HG03432 (cell line): Measurements from ENCODE around the gene ZNF701.
"Not testable (repeated sequence)": the region's sequence is repeated elsewhere in the genome, so short reads cannot be mapped to it uniquely, and the experiment has no call there.

Experiments
- ATAC-seq: cut with Tn5 transposase; IDR thresholded peaks from one replicate; pipeline ENCODE4 v1.9.1; 2021; ENCODE audit warnings: mild to moderate bottlenecking, moderate library complexity; ENCODE audit not compliant: unreplicated experiment

Gene ZNF701

DNA sequence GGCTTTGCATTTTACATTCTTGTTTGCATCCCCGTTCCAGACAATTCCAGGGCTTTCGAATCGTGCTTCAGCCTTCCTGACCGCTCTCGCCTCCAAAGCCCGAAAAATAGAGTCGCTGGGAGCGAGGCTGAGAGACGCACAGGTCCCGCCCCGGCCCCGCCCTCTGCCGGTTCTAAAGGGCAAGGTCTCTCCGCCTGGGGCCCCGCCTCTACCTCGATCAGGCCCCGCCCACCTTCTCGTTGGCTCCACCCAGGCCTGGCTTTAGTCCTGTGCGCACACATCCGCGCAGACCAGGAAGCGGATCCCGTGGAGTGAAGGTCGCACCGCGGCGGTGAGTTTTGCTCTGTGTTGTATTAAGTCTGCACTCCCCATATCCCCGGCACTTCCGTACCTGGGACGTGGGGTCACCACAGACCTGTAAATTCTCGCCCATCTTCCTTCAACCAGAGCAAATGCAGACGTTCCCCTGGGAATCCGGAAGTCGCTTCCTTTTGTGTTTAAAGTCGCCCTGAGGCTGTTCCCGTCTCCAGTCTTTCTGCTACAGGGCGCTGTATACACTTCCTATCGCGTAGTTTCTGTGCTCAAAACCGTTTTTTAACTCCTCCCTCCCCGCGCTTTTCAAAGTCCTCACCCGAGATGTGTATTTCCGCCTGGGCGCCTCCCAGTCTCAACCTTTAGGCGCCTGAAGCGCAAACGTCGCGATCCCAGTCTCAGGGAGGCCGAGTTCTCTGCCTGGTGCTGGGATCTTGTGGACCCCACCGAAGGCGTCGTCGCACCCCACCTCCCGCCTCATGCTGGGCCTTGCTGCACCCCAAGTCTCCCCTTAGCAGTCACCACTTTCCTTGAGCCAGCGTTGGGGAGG lies at the start of gene ZNF701:
Gene ZNF701, plus strand, starts transcription at position 288 of the 862 bp plus-strand sequence. CDS start 3,861 bp downstream, outside the sequence.
- peak; percentile 91 for ATAC-seq

GRCh38 chr19:52522551-52522950 lies 47.5 kb upstream of the ZNF701 start:
- ATAC-seq: no peak

- no peak for ATAC-seq
Observed at GRCh38 chr19:52524086-52524485, 46.0 kb upstream of the ZNF701 start.

- peak; percentile 89 for ATAC-seq
Observed at GRCh38 chr19:52527134-52527955, 42.7 kb upstream of the ZNF701 start, which contains the start of gene ZNF808. ZNF808 (plus strand) TSS chr19:52527668; CDS start chr19:52543285, 15,617 bp downstream.

DNA sequence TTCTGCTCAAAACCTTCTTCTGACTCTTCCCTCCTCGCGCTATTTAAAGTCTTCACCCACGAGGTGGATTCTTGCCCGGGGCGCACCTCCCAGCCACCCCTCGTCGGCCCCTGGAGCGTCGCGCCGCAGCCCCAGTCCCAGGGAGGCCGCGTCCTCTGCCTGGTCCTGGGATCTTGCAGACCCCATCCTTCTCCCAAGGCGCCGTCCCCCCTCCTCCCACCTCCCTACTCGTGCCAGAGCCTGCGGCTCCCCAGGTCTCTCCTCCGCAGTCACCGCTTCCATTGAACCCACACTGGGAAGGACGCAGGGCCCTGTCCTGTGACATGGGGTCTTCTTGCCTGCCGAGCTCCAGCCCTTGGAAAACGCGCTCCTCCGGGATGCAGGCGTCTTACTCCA lies 42.1 kb upstream of the ZNF701 start:
- peak; percentile 21 for ATAC-seq

- ATAC-seq: no peak
Observed at GRCh38 chr19:52532480-52532879, 37.6 kb upstream of the ZNF701 start.

- no peak for ATAC-seq
Observed at GRCh38 chr19:52533901-52534300, 36.2 kb upstream of the ZNF701 start.

GRCh38 chr19:52535385-52535770 lies 34.7 kb upstream of the ZNF701 start:
- ATAC-seq: peak; percentile 2

DNA sequence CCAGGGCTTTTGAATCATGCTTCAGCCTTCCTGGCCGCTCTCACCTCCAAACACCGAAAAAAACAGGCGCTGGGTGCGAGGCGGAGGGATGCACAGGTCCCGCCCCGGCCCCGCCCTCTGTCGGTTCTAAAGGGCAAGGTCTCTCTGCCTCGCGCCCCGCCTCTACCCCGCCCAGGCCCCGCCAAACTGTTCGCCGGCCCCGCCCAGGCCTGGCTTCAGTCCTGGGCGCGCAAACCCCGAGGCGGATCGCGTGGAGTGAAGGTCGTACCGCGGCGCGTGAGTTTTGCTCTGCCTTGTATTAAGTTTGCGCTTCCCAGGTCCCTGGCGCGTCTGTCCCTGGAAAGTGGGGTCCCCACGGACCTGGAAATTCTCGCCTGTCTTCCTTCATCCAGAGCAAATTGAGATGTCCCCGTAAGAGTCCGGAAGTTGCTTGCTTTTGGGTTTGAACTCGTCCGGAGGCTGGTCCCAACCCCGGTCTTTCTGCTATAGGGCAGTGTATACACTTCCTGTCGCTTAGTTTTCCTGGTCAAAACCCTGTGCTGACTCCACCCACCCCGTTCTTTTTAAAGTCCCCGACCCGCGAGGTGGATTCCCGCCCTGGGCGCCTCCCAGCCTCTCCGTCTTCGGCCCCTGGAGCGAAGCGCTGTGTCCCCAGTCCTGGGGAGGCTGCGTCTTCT lies 34.2 kb upstream of the ZNF701 start:
- ATAC-seq: peak; percentile 88

DNA sequence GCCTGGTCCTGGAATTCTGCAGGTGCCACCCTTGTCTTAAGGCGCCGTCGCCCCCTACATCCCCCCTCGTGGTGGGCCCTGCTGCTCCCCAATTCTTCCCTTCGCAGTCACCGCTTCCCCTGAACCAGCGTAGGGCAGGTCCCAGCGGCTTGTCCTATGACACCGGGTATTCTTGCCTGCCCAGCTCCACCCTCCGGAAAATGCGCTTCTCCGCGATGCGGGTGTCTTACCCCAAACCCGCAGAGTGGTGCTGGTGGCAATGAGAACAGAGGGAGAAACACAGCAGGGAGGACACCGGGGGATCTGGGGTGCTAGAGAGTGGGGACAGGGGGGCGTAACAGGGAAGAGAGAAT lies 33.7 kb upstream of the ZNF701 start:
- peak; percentile 40 for ATAC-seq

GRCh38 chr19:52538815-52539214 lies 31.3 kb upstream of the ZNF701 start:
- not testable (repeated sequence) for ATAC-seq

- ATAC-seq: not testable (repeated sequence)
Observed at GRCh38 chr19:52541176-52541575, 28.9 kb upstream of the ZNF701 start.

DNA sequence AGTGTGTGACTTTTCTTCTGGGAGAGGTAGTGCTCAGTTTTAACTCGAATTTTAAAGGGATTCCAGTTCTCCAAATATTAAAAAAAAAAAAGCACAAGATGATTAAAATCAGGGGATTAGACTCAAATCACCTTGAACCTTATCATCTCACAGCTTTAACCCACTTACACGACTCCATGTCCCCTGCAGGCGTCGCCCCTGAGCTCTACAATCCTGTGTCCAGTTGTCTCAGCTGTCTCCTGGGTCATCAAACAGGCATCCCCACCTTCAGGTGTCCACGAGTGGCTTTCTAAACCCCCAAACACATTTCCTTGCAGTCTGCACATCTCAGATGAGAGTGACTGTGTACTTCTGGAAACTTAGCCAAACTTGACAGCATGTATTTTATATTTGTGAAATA lies 28.5 kb upstream of the ZNF701 start:
- ATAC-seq: no peak

GRCh38 chr19:52542541-52542940 lies 27.5 kb upstream of the ZNF701 start:
- not testable (repeated sequence) for ATAC-seq

- no peak for ATAC-seq
Observed at GRCh38 chr19:52542984-52543664, 27.0 kb upstream of the ZNF701 start.

- no peak for ATAC-seq
Observed at GRCh38 chr19:52554216-52554971, 15.7 kb upstream of the ZNF701 start.

DNA sequence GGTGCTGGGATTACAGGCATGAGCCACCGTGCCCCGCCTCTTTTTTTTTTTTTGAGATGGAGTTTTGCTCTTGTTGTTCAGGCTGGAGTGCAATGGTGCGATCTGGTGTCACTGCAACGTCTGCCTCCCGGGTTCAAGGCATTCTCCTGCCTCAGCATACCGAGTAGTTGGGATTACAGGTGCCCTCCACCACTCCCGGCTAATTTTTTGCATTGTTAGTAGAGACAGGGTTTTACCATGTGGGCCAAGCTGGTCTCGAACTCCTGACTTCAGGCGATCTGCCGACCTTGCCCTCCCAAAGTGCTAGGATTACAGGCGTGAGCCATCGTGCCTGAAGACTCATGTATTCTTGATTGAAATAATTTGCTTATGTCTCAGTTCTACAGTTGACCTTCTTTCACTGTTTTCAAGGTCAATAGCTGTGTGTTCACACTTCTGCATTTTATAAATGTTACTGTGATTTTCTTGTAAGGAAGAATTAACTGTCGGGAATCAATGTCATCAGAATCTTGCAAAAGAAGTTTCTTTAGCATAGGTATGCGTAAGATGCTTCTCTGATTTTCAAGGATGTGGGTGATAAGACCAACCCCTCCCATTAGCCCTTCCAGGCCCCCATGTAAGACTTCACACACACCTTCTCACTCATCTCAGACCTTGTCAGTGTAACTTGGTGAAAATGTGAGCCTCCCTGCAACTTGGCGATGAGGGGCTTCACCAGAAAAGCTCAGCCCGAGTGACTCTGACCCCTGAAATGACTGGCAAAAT lies 12.7 kb upstream of the ZNF701 start:
- ATAC-seq: no peak

GRCh38 chr19:52558732-52559445 lies 11.2 kb upstream of the ZNF701 start:
- ATAC-seq: not testable (repeated sequence)

DNA sequence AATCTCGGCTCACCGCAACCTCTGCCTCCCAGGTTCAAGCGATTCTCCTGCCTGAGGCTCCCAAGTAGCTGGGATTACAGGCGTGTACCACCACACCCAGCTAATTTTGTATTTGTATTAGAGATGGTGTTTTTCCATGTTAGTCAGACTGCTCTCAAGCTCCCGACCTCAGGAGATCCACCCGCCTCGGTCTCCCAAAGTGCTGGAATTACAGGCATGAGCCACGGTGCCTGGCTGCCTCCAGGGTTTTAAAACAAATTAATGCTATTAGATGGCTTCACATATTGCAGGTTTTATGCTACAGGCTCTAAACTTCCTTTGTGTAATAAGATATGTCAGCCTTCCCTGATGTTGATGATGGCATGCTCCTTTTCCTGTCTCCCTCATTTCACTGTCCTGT lies 8.5 kb upstream of the ZNF701 start:
- not testable (repeated sequence) for ATAC-seq
